ENCODE data around the gene RAB17.

- TF ChIP-seq CTCF (optimal IDR thresholded peaks at IDR 0.05 in 1 of 3, IDR thresholded peaks at IDR 0.05 in 1 of 3, conservative IDR thresholded peaks at IDR 0.05 in 1 of 3; ENCODE audit: extremely low read depth in 1 of 3, insufficient read depth in 2 of 3, low read length in 3 of 3), result no peak
- no peak for TF ChIP-seq EZH2 (IDR thresholded peaks at IDR 0.05; ENCODE audit: low read length)
These were observed 39.4 kb downstream of the RAB17 start for GRCh38 chr2:237551071-237551574.

Measured in keratinocyte (primary cell).